B cell (primary cell): ENCODE results near the gene ARNT2. TPM values are rescaled to one million over a fixed set of nuclear protein-coding genes. Genes with fewer than 3 reads are reported as not detected.

ENCODE experiments used
- ATAC-seq: fragments of 200-7000 bp; cut with Tn5 transposase; one replicate; pipeline ENCODE4 v1.10.0; 2021; ENCODE audit warnings: low read depth, mild to moderate bottlenecking, moderate number of reproducible peaks, moderate library complexity
- CTCF ChIA-PET: fragments of 350-600 bp; sonication (Branson Sonifier 250); formaldehyde crosslinking; loops from one replicate; lab custom pipeline; 2021; ENCODE audit warnings: antibody characterized with exemption, inconsistent platforms; lab: Charles Lee
- POLR2A ChIA-PET: fragments of 350-600 bp; sonication (Branson Sonifier 250); formaldehyde crosslinking; loops from one replicate; lab custom pipeline; 2021; ENCODE audit warnings: antibody characterized with exemption; lab: Charles Lee
- DNase-seq: peaks from one replicate; pipeline ENCODE4 v3.0.0; 2013
- H2AFZ ChIP-seq: 2 replicates; pipeline ENCODE4 v1.6.1; 2012; ENCODE audit warnings: mild to moderate bottlenecking, low read depth, low read length; ENCODE audit not compliant: insufficient read depth, poor library complexity, severe bottlenecking
- H3K27ac ChIP-seq, 2 donors: 1 replicate in 1 of 2; 2 replicates in 1 of 2; pipeline ENCODE4 v1.5.1; 2012 to 2013; ENCODE audit warnings: low read length in 2 of 2, mild to moderate bottlenecking in 2 of 2, moderate library complexity in 1 of 2
- H3K27me3 ChIP-seq, 4 experiments: fragments of 200-600 bp in 1 of 4; sonication (generic) in 1 of 4; replicated peaks in 1 of 4; 1 replicate in 2 of 4; 2 replicates in 2 of 4; pipeline versions ENCODE4 v1.6.1 to v1.7.0; 2013 to 2016; ENCODE audit warnings: low read length in 3 of 4, mild to moderate bottlenecking in 2 of 4, mixed read lengths in 1 of 4, moderate library complexity in 1 of 4; ENCODE audit not compliant: insufficient read depth in 4 of 4, control insufficient read depth in 3 of 4; ENCODE audit errors: control extremely low read depth in 1 of 4
- H3K36me3 ChIP-seq, 2 experiments: replicated peaks in 1 of 2; 1 replicate in 1 of 2; 2 replicates in 1 of 2; pipeline versions ENCODE4 v1.6.1 to v1.7.1; 2013; ENCODE audit warnings: low read length in 1 of 2; ENCODE audit not compliant: insufficient read depth in 2 of 2, control insufficient read depth in 1 of 2; ENCODE audit errors: control extremely low read depth in 1 of 2, extremely low read depth in 1 of 2
- H3K4me1 ChIP-seq, 2 donors: fragments of 200-600 bp in 1 of 2; sonication (generic) in 1 of 2; 1 replicate in 1 of 2; 2 replicates in 1 of 2; pipeline versions ENCODE4 v1.5.1 to v1.6.1; 2013 to 2017; ENCODE audit warnings: low read length in 2 of 2; ENCODE audit not compliant: control insufficient read depth in 2 of 2, insufficient read depth in 2 of 2
- H3K4me2 ChIP-seq: replicated peaks from 2 replicates; pipeline ENCODE3; 2012; ENCODE audit warnings: mild to moderate bottlenecking, low read depth, low read length; ENCODE audit not compliant: poor library complexity, severe bottlenecking
- H3K4me3 ChIP-seq, 5 experiments: fragments of 200-600 bp in 1 of 5; sonication (generic) in 1 of 5; 1 replicate in 3 of 5; 2 replicates in 2 of 5; pipeline versions ENCODE4 v1.5.1 to v1.7.0; 2011 to 2016; ENCODE audit warnings: low read length in 4 of 5, mild to moderate bottlenecking in 4 of 5, low read depth in 2 of 5, control low read depth in 1 of 5, moderate library complexity in 1 of 5; ENCODE audit not compliant: insufficient read depth in 1 of 5; ENCODE audit errors: control extremely low read depth in 1 of 5, extremely low read depth in 1 of 5
- H3K79me2 ChIP-seq: fragments of 200-600 bp; sonication (generic); one replicate; pipeline ENCODE4 v1.6.0; 2016; ENCODE audit warnings: low read length; ENCODE audit not compliant: control insufficient read depth, insufficient read depth
- H3K9ac ChIP-seq: fragments of 200-600 bp; sonication (generic); 2 replicates; pipeline ENCODE4 v1.6.1; 2017; ENCODE audit warnings: mild to moderate bottlenecking, low read length, moderate library complexity
- H3K9me3 ChIP-seq, 3 donors: one replicate each; pipeline versions ENCODE4 v1.6.1 to v1.7.1; 2013; ENCODE audit warnings: low read length in 2 of 3; ENCODE audit not compliant: control insufficient read depth in 2 of 3, insufficient read depth in 1 of 3; ENCODE audit errors: control extremely low read depth in 1 of 3
- H4K20me1 ChIP-seq: 2 replicates; pipeline ENCODE4 v1.6.0; 2012; ENCODE audit warnings: mild to moderate bottlenecking, low read length; ENCODE audit not compliant: insufficient read depth, control insufficient read depth, poor library complexity, severe bottlenecking
- H3K27ac Mint-ChIP-seq: one replicate; pipeline ENCODE4 v1.8.0; 2021; ENCODE audit warnings: mixed read lengths
- H3K27me3 Mint-ChIP-seq: one replicate; pipeline ENCODE4 v1.8.0; 2021; ENCODE audit warnings: mixed read lengths
- H3K4me1 Mint-ChIP-seq: one replicate; pipeline ENCODE4 v1.8.0; 2021; ENCODE audit warnings: mixed read lengths
- H3K4me3 Mint-ChIP-seq: one replicate; pipeline ENCODE4 v1.8.0; 2021; ENCODE audit warnings: mixed read lengths
- H3K9me3 Mint-ChIP-seq: one replicate; pipeline ENCODE4 v1.8.0; 2022; ENCODE audit warnings: mixed read lengths; ENCODE audit not compliant: insufficient read depth
- CTCF ChIP-seq: fragments of 200-600 bp; IDR thresholded peaks from one replicate; pipeline ENCODE4 v1.8.0; 2022; ENCODE audit warnings: antibody characterized with exemption, mild to moderate bottlenecking
- EZH2 ChIP-seq: IDR thresholded peaks from 2 replicates; pipeline ENCODE4 v1.6.1; 2012; ENCODE audit warnings: borderline replicate concordance, low read depth, mild to moderate bottlenecking, moderate library complexity, low read length; ENCODE audit not compliant: insufficient read depth, poor library complexity, severe bottlenecking
- WGBS: methylation state at CpG from one replicate; pipeline ENCODE4 v1.1.5; 2013; ENCODE audit warnings: missing lambda C conversion rate; ENCODE audit not compliant: insufficient coverage; 5-methylcytosine and 5-hydroxymethylcytosine counted together
- intact Hi-C: fragments of 100-400 bp; cut with micrococcal nuclease; formaldehyde crosslinking; loops from one replicate; pipeline ENCODE4 v1.10.0; 2022
- polyA plus RNA-seq: library from polyadenylated mRNA; depleted of rRNA; stranded (reverse); fragments of >200 nt; gene quantifications from 2 replicates; pipeline ENCODE4 v1.2.3, GENCODE V29; 2012
- total RNA-seq, 2 donors: library from RNA; stranded (reverse); fragments of 120-200 nt in 1 of 2; gene quantifications; 1 replicate in 1 of 2; 2 replicates in 1 of 2; pipeline versions ENCODE4 v1.2.3 to v1.2.4, GENCODE V29; 2013 to 2022

The ARNT2 gene
- total and polyA plus RNA-seq, 2 donors (not counting 1 experiment from before 2014, with no cell fraction given) = not detected

DNA sequence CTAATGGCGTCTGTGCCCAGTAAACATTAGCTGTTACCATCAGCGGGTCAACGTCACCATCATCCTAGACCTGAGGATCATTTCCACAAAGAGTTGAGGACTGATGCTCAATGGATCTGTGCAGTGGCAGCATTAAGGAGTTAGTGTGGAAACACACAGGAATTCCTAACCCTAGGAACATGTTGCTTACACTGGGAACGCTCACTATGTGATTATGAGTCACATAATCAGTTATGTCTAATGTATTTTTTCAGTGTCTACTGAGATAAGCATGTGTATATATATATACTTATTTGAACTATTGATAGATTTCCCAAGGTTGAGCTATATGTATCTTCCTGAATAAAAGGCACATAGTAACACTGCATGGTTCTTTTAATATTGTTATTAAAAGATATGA, 19.0 kb downstream of the ARNT2 start:
- 100% methylated on average over 2 of the region's 4 CpGs for WGBS
- H3K79me2 ChIP-seq = no peaks in the 10 kb centered on the region
- no peaks in the 10 kb centered on the region for H3K36me3 ChIP-seq
- H3K4me3 ChIP-seq = no peak overlapping the region
- ATAC-seq (no peak), DNase-seq (no peak)
- no peak overlapping the region for H3K27ac Mint-ChIP-seq
- H3K9ac ChIP-seq = no peak overlapping the region
- ChIA-PET POLR2A (no interaction called here), CTCF (no interaction called here)
- no peak overlapping the region for H2AFZ ChIP-seq
- no peak overlapping the region for H3K4me2 ChIP-seq
- intact Hi-C loops = no loop called here
- peaks cover 17% of the 10 kb centered on the region for H3K27me3 Mint-ChIP-seq
- TF ChIP-seq EZH2 (no peak), CTCF (no peak)
- no peaks in the 10 kb centered on the region for H3K9me3 Mint-ChIP-seq
- H3K27ac ChIP-seq = no peak overlapping the region
- H3K27me3 ChIP-seq = peaks cover 0 to 4% (median 0%) of the 10 kb centered on the region in 4 experiments
- no peaks in the 10 kb centered on the region for H4K20me1 ChIP-seq
- H3K4me3 Mint-ChIP-seq = no peak overlapping the region
- no peaks in the 10 kb centered on the region for H3K4me1 ChIP-seq
- peaks cover 0 to 3% (median 0%) of the 10 kb centered on the region in 3 donors for H3K9me3 ChIP-seq
- H3K4me1 Mint-ChIP-seq = no peaks in the 10 kb centered on the region

- DNase-seq (no peak), ATAC-seq (no peak)
- H3K9ac ChIP-seq = no peak overlapping the region
- no peaks in the 10 kb centered on the region for H3K9me3 ChIP-seq
- Mint-ChIP-seq H3K9me3 (no peaks in the 10 kb centered on the region), H3K27ac (no peak overlapping the region), H3K4me1 (no peaks in the 10 kb centered on the region), H3K4me3 (no peak overlapping the region), H3K27me3 (peaks cover 8% of the 10 kb centered on the region)
- no peak overlapping the region for H3K4me2 ChIP-seq
- H2AFZ ChIP-seq = no peak overlapping the region
- H4K20me1 ChIP-seq = no peaks in the 10 kb centered on the region
- H3K4me1 ChIP-seq = no peaks in the 10 kb centered on the region
- no peaks in the 10 kb centered on the region for H3K27me3 ChIP-seq
- TF ChIP-seq CTCF = no peak
- H3K4me3 ChIP-seq = no peak overlapping the region
- CTCF ChIA-PET = no interaction called here
- H3K36me3 ChIP-seq = no peaks in the 10 kb centered on the region
- no peaks in the 10 kb centered on the region for H3K79me2 ChIP-seq
- no peak overlapping the region for H3K27ac ChIP-seq
- POLR2A ChIA-PET = no interaction called here
- WGBS = 100% methylated on average over 2 of the region's 2 CpGs
- intact Hi-C loops = no loop called here
Observed at GRCh38 chr15:80424381-80424780, 20.2 kb downstream of the ARNT2 start.
